Dedifferentiated amniotic fluid mesenchymal stem cell (primary cell): Measurements from ENCODE around the gene COL26A1.
A peak's percentile ranks its signal among the peaks of the same experiment; 100 is the strongest.
"Not testable (repeated sequence)": the region's sequence is repeated elsewhere in the genome, so short reads cannot be mapped to it uniquely, and the experiment has no call there.

Experiments used
- DNase-seq: peaks from one replicate; pipeline ENCODE4 v3.0.0-alpha.2; 2016; ENCODE audit errors: extremely low spot score

COL26A1 gene

GRCh38 chr7:101442426-101443070 is 79.9 kb downstream of the COL26A1 start:
- DNase-seq: no peak

DNA sequence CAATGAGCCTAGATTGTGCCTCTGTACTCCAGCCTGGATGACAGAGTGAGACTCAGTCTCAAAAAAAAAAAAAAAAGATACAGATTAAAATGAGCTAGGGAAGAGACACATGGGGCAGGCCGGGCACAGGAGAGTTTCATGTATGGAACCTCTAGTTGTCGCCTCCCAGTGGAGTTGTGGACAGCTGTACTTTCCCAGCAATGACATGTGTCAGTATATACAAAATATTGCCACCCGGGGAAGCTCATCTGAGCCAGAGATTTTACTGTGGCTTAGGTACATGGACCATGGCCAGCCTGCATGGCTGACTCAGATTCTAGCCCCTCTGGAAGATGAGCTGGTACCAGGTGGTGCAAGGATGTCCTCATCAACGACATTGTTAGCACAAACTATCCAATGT is 87.4 kb downstream of the COL26A1 start:
- DNase-seq: no peak

DNA sequence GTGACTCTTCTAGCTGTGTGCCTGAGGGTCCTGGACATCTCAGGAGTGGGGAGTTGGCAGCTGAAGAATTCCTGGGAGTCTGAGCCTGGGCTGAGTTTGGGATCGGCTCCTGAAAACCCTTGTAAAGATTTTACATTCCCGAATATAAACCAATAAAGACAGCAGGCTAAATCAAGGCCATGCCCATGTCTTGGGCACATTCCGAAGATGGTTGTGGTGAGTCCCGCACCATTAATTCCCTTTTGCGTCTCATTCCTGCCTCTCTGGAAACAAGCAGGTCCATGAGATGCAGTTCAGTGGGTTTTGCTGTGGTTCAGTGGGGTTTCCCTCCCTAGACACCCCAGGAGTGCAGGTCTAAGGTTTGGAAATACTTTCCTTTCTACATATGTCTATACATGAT is 90.9 kb downstream of the COL26A1 start:
- DNase-seq: no peak

DNA sequence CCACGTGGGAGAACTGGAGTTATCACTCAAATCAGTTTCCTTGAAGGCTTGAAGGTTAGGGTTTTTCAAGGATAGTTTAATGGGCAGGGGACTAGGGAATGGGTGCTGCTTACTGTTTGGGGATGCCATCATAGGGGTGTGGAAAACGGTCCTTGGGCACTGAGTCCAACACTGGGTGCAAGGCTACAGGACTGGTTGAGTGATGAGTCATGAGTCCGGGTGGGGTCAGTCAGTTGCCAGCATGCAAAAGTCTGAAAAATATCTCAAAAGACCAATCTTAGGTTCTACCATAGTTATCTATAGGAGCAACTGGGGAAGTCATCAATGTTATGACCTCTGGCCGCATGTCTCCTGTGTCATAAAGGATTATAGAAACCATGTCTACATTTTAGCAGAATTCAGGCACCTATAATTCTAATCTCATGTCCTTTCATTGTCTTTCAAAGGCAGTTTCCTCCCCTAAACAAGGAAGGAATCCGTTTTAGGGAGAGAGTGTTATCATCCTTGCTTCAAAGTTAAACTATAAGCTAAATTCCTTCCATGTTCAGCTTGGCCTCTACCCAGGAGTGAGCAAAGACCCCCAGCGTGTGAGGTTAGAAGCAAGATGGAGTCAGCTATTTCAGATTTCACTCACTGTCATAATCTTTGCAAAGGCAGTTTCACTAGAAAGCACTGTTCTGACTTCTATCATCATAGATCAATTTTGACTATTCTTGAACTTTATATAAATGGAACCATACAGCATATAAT is 94.5 kb downstream of the COL26A1 start:
- no peak for DNase-seq

DNA sequence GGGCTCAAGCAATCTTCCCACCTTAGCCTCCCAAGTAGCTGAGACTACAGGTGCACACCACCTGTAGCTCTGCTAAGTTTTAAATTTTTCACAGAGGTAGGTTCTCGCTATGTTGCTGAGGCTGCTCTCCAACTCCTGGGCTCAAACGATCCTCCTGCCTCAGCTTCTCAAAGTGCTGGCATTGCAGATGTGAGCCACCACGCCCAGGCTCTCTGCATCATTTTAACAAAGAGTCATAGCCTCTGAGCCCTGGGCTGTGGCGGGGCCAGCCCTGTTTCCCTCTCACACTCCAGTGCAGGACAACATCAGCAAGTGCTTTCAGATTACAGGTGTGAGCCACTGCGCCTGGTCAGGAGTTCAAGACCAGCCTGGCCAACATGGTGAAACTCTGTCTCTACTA is 102.5 kb downstream of the COL26A1 start:
- no peak for DNase-seq

GRCh38 chr7:101465576-101466196 is 103.0 kb downstream of the COL26A1 start:
- DNase-seq: no peak

DNA sequence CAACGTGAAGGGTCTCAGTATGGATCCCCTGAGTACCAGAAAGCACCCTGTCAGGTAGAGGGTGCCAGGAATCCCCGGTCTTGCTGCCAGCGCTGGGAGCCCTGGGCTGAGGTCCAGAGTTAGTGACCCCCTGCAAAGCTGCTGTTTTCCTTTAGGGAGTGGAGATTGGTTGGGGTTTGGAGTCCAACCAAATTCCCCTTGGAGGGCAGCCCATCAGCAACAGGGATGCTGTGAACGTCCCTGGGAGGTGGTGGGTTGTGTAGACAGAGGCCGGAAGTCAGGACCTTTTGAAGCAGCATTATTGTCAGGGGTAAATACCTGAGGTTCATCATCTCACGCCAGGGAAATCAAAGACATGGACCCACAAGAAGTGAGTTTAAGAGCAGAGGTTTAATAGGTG is 104.2 kb downstream of the COL26A1 start:
- DNase-seq: no peak

DNA sequence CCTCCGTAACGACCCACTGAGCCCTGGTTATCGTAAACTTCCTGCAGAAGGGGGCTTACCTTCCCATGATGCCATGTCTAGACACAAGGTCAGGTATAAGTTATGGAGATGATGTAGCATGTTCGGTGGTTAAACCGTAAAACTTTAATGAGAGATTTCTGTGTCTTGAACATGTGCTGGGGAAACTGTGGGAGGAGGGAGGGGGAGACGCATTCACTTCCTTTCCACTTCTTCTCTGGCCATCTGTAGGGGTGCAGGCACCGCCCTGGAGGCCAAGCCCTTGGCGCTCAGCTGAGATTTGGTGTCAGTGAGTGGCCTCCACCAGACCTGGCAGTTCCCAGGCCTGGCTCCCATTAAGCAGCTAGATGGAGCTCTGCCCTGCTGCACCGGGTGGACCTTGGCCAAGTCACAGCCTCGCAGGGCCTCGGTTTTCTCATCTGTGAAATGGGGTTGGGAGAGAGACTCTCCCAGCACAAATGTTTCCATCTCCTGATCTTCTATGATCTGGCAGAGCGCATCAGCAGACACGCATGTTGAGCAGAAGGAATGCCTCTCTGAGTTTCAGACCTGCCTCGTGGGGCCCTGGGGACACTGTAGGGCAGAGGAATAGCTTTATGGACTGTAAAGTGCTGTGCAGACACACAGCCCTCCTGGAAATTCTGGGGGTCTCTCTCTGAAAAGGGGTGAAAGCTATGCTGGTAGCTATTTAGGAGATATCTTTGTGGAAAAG is 106.0 kb downstream of the COL26A1 start:
- DNase-seq: no peak

DNA sequence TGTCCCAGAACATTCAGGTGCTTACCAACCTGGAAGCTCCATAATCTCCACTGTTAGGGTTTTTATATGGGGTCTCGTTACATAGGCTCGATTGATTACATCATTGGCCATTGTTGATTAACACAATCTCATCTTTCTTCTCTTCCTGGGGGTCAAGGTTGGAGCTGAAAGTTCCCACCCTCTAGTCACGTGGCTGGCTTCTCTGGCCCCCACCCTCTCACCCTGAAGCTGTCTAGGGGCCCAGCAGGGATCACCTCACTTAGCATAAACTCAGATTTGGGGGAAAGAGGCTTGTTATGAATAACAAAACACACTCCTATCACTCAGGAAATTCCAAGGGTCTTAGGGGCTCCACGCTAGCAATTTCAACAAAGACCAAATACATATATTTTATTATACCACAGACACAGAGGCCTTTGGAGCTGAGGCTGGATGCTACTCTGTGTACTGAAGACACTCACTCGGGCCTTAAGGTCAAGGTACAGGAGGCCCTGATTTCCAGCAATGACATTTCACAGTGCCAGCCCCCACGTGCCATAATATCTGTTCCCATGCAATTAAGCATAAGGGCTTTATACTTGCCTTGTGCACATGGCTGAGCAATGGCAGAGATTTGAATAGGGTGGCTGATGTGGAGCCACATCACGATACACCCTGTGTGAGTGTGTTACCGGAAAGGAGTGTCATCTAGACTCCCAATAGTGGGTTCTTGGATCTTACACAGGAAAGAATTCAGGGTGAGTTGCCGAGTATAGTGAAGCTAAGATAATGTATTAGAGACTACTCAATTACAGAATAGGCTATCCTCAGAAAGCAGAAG is 108.2 kb downstream of the COL26A1 start:
- no peak for DNase-seq

GRCh38 chr7:101474178-101474577 is 111.5 kb downstream of the COL26A1 start:
- DNase-seq: no peak

DNA sequence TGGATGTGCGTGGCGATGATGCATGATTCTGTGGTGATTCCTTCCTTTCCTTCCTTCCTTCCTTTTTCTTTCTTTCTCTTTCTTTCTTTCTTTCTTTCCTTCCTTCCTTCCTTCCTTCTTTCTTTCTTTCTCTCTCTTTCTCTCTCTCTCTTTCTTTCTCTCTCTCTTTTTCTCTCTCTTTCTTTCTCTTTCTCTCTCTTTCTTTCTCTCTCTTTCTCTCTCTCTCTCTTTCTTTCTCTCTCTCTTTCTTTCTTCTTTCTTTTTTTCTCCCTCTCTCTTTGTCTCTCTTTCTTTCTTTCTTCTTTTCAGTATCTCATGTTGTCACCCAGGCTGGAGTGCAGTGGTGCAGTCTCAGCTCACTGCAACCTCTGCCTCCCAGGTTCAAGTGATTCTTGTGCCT is 113.0 kb downstream of the COL26A1 start:
- DNase-seq: not testable (repeated sequence)

GRCh38 chr7:101479217-101479616 is 116.5 kb downstream of the COL26A1 start:
- no peak for DNase-seq

DNA sequence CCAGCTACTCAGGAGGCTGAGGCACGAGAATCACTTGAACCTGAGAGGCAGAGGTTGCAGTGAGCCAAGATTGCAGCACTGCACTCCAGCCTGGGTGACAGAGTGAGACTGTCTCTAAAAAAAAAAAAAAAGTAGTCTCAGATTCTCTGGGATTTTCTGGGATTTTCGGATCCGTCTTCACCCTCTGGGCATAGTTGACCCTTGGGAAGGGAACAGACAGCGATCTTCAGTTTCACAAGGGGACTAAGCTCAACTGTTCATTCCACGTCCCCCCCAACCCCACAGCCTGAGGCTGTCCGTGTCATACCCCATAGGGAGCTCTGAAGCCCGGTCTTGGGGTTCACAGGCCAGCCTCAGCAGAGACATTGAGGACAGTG is 123.4 kb downstream of the COL26A1 start:
- DNase-seq: not testable (repeated sequence)

DNA sequence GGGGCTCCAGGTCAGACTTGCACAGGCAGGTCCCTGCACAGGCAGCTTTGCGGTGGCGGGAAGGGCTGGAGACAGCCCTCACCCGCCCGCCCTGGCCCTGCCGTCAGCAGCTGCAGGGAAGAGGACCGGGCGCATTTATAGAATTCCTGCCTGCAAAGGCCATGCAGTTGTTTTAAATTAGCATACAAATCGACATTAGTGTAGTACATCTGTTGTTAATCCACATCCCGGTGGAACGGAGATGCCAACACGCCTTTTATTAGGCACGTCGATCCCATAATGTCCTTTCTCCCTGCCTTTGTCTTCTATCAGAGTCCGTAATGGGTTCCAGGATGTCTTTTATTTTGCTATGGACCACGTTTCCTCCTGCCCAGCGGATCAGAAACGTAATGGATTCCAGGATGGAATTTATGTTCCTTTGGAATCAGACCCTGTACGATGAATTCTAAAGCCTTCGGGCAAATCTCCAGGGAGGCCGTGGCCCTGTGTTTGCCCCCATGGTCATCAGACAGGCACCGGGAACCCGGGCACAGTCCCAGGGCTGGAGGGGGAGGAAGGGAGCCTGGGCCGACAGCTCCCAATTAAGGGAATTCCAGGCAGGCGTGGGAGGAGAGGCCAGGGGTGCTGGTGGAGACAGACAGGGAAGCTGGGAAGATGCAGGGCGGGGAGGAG is 123.9 kb downstream of the COL26A1 start:
- DNase-seq: peak; percentile 53

DNA sequence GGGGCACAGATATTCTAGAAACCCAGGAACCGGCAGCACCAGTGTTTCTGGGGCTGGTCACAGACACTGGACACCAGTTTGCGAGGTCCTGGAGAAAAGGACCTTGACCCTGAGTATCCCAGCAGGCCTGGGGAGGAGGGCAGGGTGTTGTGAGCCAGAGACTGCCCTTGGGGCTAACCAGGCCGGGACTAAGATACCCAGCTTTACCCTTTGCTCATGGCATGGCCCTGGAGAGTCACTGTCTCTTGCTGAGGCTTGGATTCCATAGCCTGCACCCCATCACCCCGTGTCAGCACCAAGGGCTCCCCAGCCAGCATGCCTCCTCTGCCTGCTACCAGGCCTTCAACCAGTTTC is 124.4 kb downstream of the COL26A1 start:
- no peak for DNase-seq

DNA sequence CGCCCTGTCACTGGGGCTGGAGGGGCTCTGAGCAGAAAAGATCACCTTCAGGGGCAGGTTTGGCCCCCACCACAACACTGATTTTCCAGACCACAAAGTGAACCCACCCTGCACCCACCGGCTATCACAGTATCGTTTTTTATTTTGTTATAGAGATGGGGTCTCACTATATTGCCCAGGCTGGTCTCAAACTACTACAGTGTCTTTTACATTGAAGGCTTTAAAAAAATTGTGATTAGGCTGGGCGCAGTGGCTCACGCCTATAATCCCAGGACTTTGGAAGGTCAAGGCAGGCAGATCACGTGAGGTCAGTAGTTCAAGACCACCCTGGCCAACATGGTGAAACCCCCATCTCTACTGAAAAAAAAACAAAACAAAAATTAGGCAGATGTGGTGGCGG is 125.1 kb downstream of the COL26A1 start:
- DNase-seq: no peak

DNA sequence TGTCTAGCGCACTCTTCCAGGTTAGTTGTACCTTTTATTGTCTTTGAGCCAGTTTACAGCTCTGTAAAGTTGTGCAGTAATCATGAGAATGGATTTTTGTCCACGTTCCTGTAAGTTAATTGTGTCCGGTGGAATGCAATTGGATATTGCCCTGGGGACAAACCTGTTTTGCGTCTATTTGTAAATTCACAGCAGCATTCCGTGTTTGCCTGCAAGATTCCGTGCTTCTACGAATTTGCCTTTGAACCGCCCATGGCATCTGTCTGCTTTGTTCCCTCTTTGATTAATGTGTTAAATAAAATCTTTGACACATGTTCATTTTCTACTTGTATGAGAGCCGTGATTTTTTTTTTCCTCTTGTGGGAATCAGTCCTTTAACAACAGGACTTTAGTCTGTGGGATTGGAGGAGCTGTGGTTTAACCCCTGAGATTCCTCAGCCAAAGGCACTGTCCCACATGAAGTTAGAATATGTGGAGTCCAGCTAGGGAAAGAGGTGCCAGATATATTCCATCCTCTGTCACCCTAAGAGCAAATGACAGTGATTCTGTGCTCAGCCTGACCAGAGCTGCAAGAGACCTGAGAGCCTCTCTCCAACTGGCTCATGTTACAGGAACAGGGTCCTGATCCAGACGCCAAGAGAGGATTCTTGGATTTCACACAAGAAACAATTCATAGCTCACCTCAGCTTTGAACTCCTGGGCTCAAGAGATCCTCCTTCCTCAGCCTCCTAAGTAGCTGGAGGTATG is 126.3 kb downstream of the COL26A1 start:
- DNase-seq: no peak

DNA sequence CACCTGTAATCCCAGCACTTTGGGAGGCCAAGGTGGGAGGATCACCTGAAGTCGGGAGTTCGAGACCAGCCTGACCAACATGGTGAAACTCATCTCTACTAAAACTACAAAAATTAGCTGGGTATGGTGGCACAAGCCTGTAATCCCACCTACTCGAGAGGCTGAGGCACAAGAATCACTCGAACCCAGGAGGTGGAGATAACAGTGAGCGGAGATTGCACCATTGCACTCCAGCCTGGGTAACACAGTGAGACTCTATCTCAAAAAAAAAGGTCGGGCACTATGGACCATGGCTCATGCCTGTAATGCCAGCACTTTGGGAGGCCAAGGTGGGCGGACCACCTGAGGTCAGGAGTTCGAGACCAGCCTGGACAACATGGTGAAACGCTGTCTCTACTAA is 127.8 kb downstream of the COL26A1 start:
- not testable (repeated sequence) for DNase-seq

DNA sequence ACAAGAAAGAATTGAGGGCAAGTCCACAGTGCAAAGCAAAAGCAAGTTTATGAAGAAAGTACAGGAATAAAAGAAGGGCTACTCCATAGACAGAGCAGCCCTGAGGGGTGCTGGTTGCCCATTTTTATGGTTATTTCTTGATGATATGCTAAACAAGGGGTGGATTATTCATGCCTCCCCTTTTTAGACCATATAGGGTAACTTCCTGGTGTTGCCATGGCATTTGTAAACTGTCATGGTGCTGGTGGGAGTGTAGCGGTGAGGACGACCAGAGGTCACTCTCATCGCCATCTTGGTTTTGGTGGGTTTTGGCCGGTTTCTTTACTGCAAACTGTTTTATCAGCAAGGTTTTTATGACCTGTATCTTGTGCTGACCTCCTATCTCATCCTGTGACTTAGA is 128.8 kb downstream of the COL26A1 start:
- not testable (repeated sequence) for DNase-seq

DNA sequence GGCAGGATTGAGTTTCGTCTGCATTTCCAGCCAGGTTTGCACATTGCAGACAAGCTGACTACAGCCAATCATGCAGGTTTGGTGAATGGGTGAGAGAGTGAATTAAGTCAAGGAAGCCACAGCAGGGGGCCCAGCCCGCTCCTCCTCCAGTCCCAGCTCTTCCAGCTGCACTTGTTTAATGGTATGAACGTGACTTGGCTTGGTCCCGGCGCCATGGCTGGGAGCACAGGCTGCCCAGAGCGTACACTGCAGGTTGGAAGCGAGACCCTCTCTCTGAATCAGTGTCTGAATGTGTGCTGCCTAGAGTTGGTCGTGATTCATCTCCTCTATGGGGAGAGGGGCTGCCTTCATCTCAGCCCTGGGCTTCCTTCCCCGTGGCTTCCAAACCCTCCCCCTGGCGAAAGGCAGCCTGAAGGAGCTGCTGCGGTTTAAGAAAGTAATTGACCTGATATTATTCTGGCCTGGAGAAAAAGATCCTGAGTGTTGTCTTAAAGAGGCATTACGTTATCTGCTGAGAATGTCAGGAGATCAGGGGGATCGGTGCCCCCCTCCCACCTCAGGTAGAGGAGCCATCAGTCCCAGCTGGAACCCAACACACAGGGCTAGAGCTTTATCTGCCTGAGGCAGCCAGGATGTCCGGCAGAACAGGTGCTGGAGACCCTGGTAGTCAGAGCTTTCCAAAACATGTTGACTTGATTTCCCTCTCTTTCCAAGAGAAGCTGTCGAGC is 132.1 kb downstream of the COL26A1 start:
- DNase-seq: no peak
